Fibroblast of lung (primary cell): ENCODE results near the gene TSSK2.

ENCODE experiments used
- EZH2 ChIP-seq: IDR thresholded peaks from 2 replicates; pipeline ENCODE4 v1.5.1; 2012; ENCODE audit warnings: low read length, control low read depth, mild to moderate bottlenecking; ENCODE audit errors: missing control alignments
- TF ChIP-seq, protein P1 (sequence below), 2 donors: IDR thresholded peaks in 1 of 2; conservative IDR thresholded peaks in 1 of 2; 1 replicate in 1 of 2; 2 replicates in 1 of 2; pipeline ENCODE4 v1.5.1; 2011 to 2012; ENCODE audit warnings: low read length in 2 of 2, control low read depth in 1 of 2, inconsistent platforms in 1 of 2, low read depth in 1 of 2, mild to moderate bottlenecking in 1 of 2

DNA sequence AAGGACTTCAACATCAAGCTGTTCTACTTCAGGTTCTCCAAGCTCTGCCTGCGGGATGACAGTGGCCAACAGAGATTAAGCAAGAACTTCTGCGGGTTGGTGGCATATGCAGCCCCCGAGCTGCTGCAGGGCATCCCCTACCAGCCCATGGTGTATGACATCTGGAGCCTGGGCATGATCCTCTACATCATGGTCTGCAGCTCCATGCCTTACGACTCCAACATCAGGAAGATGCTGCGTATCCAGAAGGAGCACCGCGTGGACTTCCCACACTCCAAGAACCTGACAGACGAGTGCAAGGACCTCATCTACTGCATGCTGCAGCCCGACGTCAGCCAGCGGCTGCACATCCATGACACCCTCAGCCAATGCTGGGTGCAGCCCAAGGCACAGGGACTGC is 6.1 kb upstream of the TSSK2 start:
- TF ChIP-seq, protein P1, sequence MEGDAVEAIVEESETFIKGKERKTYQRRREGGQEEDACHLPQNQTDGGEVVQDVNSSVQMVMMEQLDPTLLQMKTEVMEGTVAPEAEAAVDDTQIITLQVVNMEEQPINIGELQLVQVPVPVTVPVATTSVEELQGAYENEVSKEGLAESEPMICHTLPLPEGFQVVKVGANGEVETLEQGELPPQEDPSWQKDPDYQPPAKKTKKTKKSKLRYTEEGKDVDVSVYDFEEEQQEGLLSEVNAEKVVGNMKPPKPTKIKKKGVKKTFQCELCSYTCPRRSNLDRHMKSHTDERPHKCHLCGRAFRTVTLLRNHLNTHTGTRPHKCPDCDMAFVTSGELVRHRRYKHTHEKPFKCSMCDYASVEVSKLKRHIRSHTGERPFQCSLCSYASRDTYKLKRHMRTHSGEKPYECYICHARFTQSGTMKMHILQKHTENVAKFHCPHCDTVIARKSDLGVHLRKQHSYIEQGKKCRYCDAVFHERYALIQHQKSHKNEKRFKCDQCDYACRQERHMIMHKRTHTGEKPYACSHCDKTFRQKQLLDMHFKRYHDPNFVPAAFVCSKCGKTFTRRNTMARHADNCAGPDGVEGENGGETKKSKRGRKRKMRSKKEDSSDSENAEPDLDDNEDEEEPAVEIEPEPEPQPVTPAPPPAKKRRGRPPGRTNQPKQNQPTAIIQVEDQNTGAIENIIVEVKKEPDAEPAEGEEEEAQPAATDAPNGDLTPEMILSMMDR (conservative IDR thresholded peaks at IDR 0.05 in 1 of 2, IDR thresholded peaks at IDR 0.05 in 1 of 2; ENCODE audit: low read depth in 1 of 2, low read length in 2 of 2), result no peak
- no peak for TF ChIP-seq EZH2
